NOMO-1 treated with DMSO at 0.1 percent for 48 hours (cell line): ENCODE results near the gene SNF8.

Experiments
- DNase-seq: peaks from one replicate; lab custom pipeline; 2025; ENCODE audit not compliant: unreplicated experiment; lab: John Stamatoyannopoulos, UW

The SNF8 gene

GRCh38 chr17:48929812-48930165 lies 14.9 kb downstream of the SNF8 start:
- no peak for DNase-seq

- DNase-seq: no peak
These were observed 15.5 kb downstream of the SNF8 start for GRCh38 chr17:48928876-48929811.

- no peak for DNase-seq
These were observed 16.5 kb downstream of the SNF8 start for GRCh38 chr17:48927978-48928745.

GRCh38 chr17:48925991-48926342 lies 18.7 kb downstream of the SNF8 start:
- DNase-seq: no peak

GRCh38 chr17:48925251-48925990 lies 19.2 kb downstream of the SNF8 start:
- no peak for DNase-seq

GRCh38 chr17:48915459-48916282 lies 29.0 kb downstream of the SNF8 start:
- peak; percentile 43 for DNase-seq

GRCh38 chr17:48912476-48912875 lies 32.2 kb downstream of the SNF8 start:
- DNase-seq: no peak

- no peak for DNase-seq
These were observed 34.3 kb downstream of the SNF8 start for GRCh38 chr17:48910370-48910769.

- DNase-seq: no peak
These were observed 34.9 kb downstream of the SNF8 start for GRCh38 chr17:48909783-48910182.

- peak; percentile 58 for DNase-seq
These were observed 35.7 kb downstream of the SNF8 start for GRCh38 chr17:48908853-48909394.

GRCh38 chr17:48908047-48908843 lies 36.4 kb downstream of the SNF8 start, which contains the start of gene UBE2Z:
UBE2Z (plus strand) TSS chr17:48908407; CDS start chr17:48908504, 97 bp downstream.
- DNase-seq: peak; percentile 76

- peak; percentile 64 for DNase-seq
These were observed 37.0 kb downstream of the SNF8 start for GRCh38 chr17:48907713-48908046.

- DNase-seq: no peak
These were observed 38.6 kb downstream of the SNF8 start for GRCh38 chr17:48905987-48906515.

GRCh38 chr17:48904428-48904827 lies 40.2 kb downstream of the SNF8 start:
- no peak for DNase-seq

- no peak for DNase-seq
These were observed 41.2 kb downstream of the SNF8 start for GRCh38 chr17:48903401-48903800.

- no peak for DNase-seq
These were observed 43.4 kb downstream of the SNF8 start for GRCh38 chr17:48901241-48901640.

- no peak for DNase-seq
These were observed 49.8 kb downstream of the SNF8 start for GRCh38 chr17:48894886-48895285.

GRCh38 chr17:48893646-48894508 lies 50.8 kb downstream of the SNF8 start:
- DNase-seq: no peak
